Fibroblast of gingiva (primary cell): ENCODE results near the gene CACHD1.
A peak's percentile ranks its signal among the peaks of the same experiment; 100 is the strongest.

Source experiments
- DNase-seq: peaks from one replicate; pipeline ENCODE4 v3.0.0-alpha.2; 2011; ENCODE audit warnings: low read depth

The CACHD1 gene

DNA sequence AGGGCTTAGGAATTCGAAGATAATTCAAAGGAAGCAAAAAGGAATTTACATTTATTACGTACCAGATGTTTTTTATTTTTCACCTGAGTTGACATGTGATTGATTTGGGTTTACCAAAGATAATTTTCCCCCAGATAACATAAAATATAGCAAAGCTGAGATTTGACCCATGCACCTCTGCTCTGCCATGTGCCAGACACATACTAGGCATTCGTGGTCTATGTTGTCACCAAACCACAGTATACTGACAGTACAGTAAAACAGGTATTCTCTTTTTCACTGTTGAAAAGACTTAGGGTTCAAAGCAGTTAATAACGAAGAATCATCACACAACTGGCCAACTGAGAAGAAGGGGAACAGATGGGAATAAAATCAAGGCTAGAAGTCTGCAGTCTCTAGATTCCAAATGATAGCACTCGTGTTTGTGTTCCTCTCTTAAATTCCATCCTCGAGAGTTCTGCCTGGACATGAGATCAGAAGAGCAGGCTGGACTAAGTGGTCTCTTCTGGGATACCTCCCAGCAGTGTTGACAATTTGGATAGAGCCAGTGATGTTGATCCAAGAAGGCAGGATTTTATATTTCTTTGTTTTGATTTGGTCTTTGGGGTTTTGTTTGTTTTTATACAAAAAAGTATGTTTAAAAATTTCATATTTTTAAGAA lies 189.7 kb downstream of the CACHD1 start:
- DNase-seq: no peak

GRCh38 chr1:64663668-64664067 lies 193.7 kb downstream of the CACHD1 start:
- no peak for DNase-seq

DNA sequence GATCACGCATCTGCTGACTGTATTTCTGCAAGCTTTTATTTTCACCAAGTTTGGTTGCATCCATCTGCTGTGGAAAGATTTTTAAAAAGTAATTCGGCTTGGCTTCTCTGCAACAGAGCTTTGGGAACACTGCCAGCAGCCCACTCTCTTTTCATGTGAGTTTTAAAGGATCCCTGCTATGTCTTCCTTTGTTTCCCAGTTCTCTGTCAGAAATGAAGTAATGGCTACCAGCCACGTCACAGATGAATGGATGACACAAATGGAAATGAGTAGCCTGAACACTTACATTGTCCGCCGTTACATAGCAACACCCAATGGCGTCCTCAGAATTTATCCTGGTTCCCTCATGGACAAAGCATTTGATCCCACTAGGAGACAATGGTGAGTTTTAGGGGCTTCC lies 194.4 kb downstream of the CACHD1 start:
- DNase-seq: no peak

DNA sequence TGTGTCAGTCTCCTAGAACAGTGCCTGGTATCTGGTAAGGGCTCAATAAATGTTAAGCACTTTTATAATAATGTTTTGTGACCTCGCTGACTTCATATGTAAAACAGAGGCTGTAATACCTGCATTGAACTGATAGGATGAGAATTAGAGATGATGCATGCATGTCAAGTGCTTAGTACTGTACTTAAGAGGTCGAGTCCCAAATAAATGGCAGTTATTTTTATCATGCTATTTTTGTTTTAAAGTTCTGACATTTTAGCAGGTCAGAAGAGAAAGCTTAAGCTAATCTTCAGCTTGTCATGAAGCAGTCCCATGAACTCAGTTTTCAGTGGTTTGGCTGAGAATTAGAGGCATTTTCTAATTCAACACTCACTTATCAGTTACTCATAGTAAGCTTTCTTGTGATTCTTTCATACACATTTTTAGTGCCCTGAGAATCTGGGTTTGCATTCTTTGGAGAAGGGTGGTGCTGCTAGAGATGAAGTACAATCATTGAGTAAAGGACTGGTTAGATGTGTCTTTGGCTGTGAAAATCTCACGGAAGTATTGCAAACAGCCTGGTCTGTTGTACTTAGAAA lies 199.3 kb downstream of the CACHD1 start:
- no peak for DNase-seq

DNA sequence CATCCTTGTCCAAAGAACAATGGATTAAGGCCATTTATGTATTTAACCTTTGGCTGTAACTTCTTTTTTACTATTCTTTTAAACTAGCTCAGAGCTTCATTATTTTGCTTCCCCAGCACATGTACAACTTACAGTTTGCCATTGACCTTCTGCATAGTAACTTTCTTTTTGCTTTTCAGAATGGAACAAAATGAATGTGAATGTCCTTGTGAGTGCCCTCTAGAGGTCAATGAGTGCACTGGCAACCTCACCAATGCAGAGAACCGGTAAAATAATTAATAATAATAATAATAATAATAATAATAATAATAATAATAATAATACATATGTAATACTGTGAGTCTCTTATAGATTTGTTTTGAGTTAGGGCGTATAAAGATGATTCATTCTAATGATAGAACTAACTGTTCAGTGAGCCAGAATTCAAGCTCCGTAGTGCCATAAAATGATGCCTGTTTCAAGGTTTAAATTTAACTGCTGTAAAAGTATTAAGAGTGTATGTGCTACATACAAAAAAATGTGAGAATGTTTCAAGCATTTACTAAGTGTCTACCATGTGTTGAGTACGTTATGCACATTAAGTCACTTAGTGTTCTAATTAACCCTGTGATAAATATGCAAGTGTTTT lies 205.9 kb downstream of the CACHD1 start:
- peak; percentile 17 for DNase-seq

DNA sequence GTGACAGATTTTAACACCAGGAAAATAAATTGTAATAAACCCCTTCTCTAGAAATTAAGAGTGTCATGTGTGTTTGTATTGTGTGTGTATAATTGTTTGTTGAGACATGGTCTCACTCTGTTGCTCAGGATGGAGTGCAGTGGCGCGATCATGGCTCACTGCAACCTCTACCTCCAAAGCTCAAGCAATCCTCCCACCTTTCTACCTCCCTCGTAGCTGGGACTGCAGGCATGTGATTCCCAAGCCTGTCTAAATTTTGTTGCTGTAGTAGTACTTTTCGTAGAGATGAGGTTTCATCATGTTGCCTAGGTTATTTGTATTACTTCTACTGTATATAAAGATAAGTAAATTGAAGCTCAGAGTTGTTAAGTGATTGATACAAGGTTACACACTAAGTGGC lies 206.5 kb downstream of the CACHD1 start:
- no peak for DNase-seq

GRCh38 chr1:64677532-64677931 lies 207.6 kb downstream of the CACHD1 start:
- DNase-seq: no peak

DNA sequence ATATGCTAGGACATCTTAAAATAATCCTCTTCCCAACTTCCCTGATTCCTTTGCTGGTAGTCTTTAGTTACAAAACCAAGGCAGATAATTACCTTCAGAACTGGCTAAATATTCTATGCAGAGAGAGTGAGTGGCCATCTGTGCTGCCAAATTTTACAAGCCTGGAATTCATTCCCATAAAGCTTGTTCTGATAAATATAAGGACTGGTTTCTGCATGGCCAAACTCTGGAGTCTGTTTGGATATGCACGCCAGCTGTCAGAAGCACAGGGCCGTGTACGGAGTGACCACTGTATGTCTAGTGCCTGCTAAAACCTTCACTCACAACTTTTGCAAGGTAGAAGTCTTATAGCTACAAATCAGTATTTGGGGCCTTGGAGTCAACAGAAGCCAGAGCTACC lies 208.4 kb downstream of the CACHD1 start:
- DNase-seq: no peak

DNA sequence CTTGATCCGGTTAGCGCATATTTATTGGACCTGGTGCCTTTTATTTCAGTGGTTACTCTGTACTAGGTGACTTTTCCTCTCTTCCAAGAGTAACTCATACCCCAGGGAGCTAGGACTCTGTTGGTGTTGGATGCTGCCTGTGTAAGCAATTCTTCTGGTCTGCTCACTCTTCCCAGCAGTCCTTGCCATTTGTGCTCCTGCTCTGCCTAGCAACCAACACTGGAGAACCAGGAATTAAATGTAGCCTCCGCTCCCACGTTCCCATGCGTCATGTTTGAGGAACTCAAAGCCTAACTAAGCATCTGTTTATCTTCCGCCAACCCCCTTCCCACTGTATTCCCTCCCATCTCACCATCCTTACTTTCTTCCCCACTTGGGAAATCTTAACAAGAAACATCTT lies 209.2 kb downstream of the CACHD1 start:
- no peak for DNase-seq

DNA sequence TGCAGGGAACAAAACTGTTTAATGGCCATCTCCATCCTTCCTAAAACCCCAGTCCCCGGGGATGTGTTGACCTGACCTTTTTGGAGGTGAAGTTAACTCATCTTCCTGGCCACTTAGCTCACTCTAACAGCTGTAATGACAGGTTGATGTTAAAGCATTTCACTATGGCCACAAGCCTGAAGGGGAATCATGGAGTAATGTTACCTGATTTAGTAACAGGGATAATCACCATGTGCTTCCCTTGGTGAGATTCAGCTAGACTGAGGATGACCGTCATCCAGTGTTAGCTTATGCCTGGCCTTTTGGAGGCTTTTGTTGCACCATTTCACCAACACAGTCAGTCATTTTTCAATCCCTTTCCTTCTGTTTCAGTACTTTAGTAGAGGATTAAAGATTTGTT lies 210.7 kb downstream of the CACHD1 start:
- DNase-seq: no peak

DNA sequence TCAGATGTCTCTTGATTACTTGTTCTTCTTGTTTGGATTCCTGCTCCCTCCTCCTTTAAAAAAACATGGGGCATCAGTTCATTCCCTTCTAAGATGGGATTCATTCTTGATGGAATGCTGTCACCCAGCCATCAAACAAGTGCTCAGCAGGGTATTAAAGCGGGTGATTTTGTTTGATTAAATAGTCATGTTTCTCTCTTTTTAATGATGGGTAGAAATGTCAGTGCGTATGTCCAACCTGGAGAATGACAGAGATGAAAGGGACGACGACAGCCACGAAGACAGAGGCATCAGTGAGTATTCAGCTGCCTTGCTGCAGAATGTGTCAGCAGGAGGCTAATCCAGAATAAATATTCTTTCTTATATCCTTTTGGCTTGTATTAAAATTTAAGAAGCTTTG lies 211.1 kb downstream of the CACHD1 start:
- no peak for DNase-seq

- DNase-seq: no peak
Measured at GRCh38 chr1:64683419-64683818, 213.5 kb downstream of the CACHD1 start.

DNA sequence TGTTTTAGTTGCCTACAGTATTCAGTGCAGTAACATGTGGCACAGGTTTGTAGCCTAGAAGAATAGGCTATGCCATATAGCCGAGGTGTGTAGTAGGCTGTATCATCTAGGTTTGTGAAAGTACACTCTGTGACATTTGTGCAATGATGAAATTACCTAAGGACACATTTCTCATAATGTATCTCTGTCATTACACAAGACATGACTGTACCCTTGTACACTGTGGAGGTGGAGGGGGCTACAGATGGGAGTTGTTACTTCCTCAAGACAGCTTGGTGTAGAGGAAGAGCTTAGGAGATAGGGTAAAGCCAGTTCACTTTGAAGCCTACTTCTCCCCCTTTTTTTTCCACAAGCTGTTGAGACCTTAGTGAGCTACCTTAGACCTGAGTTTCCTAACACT lies 215.3 kb downstream of the CACHD1 start:
- DNase-seq: no peak

- DNase-seq: no peak
Measured at GRCh38 chr1:64685765-64686341, 215.9 kb downstream of the CACHD1 start.

DNA sequence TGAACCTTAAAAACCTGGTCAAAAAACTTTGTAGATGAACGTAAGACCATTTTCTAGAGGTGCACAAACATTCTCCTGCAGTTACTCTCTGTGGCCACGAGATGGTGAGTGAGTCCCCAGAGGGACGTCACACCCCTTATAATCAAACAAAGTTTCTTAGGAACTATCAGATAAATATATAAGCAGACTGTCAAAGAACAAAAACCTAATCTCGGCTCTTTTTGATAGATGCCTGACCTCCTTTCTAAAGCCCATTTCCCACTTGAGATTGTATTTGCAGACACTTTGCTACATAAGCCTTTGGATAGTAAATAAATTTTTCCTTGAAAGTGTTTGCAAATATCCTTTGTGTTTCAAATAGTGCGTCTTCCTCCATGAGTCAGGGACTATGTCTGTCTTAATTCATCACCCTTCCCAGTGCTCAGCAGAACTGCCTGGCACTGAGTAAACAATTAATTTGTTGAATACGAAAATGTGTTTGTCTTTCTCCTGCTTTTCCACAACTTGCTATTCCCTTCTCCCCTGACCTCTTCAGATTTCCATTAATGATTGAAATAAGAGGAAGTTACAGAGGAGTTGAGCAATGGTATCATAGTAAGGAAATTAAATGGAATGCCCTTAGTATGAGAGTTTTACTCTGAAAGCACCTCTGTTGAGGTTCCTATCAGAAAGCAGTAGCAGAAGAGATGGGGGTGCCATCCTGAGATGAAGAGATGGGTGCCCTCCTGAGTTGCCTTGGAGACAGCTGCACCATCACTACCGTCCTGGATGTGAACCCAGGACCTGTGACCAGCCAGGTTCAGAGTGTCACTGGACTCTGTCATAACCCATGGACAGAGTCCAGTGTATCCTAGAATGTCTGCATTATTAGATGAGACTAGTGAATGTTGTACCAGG lies 217.1 kb downstream of the CACHD1 start:
- peak; percentile 39 for DNase-seq

DNA sequence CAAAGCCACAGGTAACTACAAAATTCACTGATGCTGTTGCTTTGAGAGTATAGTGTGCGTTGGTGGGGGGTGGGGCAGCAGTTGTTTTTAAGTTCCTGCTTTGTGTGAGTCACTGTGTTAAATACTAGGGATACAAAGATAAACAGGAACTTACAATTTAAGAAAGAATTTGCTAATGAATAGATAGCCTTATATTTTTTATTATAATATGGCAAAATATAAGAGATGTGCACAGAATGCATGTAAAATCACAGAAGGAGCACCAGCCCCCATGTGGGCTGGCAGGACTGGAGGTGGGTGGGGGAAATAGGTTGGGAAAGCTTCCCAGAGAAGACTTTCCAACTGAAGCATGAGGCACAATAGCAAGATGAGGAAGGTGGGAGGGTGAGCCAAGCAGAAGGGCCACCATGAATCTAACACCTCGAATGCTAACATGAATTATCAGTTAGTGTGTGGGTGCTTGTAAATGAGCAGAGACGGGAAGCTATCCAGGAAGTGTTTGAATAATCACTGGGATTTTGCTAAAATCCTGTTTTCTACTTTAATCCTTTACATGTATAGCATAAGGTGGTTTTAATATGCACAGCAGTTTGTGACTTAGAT lies 217.9 kb downstream of the CACHD1 start:
- no peak for DNase-seq

GRCh38 chr1:64691626-64692025 lies 221.7 kb downstream of the CACHD1 start:
- no peak for DNase-seq

DNA sequence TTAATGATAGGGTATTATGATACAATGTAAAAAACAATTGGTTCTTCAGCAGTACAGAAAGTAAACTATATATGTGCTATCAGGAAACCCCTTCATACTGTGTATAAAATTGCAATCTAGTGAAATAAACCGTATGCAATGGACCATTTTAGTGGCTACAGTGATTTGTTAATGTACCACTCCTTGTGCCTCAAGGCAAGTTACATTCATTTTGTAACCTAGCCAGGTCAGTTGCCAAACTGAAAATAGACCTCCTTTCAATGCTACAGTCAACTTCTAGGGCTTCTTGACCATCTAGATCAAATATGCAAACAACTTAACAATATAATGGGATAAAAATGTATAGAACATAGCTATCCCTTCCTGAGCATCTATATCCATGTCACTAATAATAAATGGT lies 223.0 kb downstream of the CACHD1 start:
- DNase-seq: peak; percentile 12

DNA sequence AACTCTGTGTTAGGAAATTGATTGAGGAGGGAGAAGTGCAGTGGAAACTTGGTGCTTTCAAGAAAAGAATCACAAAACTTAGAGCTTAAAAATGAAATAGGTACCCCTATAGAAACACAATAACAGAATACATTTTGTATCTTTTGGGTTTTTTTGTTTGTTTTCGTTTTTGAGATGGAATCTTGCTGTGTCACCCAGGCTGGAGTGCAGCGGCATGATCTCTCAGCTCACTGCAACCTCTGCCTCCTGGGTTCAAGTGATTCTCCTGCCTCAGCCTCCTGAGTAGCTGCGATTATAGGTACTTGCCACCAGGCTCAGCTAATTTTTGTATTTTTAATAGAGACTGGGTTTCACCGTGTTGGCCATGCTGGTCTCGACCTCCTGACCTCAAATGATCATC lies 223.5 kb downstream of the CACHD1 start:
- DNase-seq: no peak

- no peak for DNase-seq
Measured at GRCh38 chr1:64696879-64697278, 226.9 kb downstream of the CACHD1 start.

DNA sequence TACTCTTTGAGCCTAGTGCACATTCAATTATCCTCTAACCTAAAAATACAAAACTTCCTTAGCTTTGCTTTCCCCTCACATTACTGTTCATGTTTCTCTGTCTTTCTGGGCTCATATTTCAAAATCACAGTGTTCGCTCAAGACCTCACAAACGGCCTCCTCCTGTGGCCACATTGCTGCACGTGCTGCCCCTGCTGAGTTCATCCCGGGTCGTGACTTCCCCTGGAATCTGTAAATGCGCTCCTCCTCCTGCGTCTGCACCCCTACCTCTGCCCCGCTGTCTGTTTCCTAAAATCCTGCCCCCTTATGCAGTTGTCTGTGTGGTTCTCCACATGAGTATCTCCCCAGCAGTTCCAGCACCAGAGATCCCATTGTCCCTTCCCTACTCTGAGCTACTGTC lies 229.4 kb downstream of the CACHD1 start:
- DNase-seq: no peak

DNA sequence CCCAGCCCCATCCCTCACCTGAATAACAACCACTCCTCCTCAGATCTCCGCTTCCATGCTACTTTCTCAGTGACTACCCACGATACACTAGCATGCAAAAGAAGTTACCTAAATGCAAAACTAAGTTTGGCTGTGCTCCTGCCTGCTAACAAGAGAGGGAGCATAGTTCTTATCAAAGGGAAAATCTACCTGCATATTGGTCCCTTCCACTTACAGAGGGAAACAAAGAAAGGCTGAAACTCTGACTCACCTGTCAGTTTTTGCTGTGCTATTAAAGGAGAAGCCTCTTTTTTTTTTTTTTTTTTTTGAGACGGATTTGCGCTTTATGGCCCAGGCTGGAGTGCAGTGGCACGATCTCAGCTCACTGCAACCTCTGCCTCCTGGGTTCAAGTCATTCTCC lies 231.1 kb downstream of the CACHD1 start:
- DNase-seq: no peak
